ENCODE measurements around the gene GRIA4.
A peak's percentile ranks its signal among the peaks of the same experiment; 100 is the strongest.

GRIA4 gene

GRCh38 chr11:105891685-105892084, 281.8 kb downstream of the GRIA4 start:
- DNase-seq (ENCODE audit: low read depth), result no peak
- no peak overlapping the region for H3K4me3 ChIP-seq (ENCODE audit: low read depth, low read length)
- in situ Hi-C loops (cut with HindIII; ENCODE audit: low sequenced_read_pairs), result no loop called here
- TF ChIP-seq, protein P1, sequence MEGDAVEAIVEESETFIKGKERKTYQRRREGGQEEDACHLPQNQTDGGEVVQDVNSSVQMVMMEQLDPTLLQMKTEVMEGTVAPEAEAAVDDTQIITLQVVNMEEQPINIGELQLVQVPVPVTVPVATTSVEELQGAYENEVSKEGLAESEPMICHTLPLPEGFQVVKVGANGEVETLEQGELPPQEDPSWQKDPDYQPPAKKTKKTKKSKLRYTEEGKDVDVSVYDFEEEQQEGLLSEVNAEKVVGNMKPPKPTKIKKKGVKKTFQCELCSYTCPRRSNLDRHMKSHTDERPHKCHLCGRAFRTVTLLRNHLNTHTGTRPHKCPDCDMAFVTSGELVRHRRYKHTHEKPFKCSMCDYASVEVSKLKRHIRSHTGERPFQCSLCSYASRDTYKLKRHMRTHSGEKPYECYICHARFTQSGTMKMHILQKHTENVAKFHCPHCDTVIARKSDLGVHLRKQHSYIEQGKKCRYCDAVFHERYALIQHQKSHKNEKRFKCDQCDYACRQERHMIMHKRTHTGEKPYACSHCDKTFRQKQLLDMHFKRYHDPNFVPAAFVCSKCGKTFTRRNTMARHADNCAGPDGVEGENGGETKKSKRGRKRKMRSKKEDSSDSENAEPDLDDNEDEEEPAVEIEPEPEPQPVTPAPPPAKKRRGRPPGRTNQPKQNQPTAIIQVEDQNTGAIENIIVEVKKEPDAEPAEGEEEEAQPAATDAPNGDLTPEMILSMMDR (IDR thresholded peaks at IDR 0.05; ENCODE audit: low read depth, low read length, missing control alignments), result no peak

GRCh38 chr11:105897161-105897560, 287.3 kb downstream of the GRIA4 start:
- no peak for DNase-seq (ENCODE audit: low read depth)
- in situ Hi-C loops (cut with HindIII; ENCODE audit: low sequenced_read_pairs), result loop anchor here (5.0 kb wide), 1 partner anchor 75 kb away; no protein-coding TSS in a partner anchor
- TF ChIP-seq, protein P1 (IDR thresholded peaks at IDR 0.05; ENCODE audit: low read depth, low read length, missing control alignments), result no peak
- H3K4me3 ChIP-seq (ENCODE audit: low read depth, low read length), result no peak overlapping the region

GRCh38 chr11:105899772-105900171, 289.9 kb downstream of the GRIA4 start:
- in situ Hi-C loops (cut with HindIII; ENCODE audit: low sequenced_read_pairs), result loop anchor here (5.0 kb wide), 1 partner anchor 73 kb away; no protein-coding TSS in a partner anchor
- no peak overlapping the region for H3K4me3 ChIP-seq (ENCODE audit: low read depth, low read length)

DNA sequence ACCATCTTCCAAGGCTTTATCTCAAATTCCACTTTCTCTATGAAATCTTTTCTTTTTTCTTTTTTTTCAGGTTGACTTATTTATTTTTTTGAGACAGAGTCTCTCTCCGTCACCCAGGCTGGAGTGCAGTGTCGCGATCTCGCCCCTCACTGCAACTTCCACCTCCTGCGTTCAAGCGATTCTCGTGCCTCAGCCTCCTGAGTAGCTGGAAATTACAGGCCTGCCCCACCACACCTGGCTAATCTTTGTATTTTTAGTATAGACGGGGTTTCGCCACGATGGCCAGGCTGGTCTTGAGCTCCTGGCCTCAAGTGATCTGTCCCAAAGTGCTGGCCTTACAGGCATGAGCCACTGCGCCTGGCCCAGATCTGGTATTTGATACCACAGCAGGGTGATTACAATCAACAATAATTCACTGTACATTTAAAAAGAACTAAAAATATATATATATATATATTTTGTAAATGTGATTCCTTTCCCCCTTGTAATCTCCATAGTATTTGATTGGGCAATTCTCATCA, 290.7 kb downstream of the GRIA4 start:
- in situ Hi-C loops (cut with HindIII; ENCODE audit: low sequenced_read_pairs), result no loop called here
- TF ChIP-seq, protein P1 (IDR thresholded peaks at IDR 0.05; ENCODE audit: low read depth, low read length, missing control alignments), result no peak
- H3K4me3 ChIP-seq (ENCODE audit: low read depth, low read length), result no peak overlapping the region
- no peak for DNase-seq (ENCODE audit: low read depth)

More at GRCh38 chr11:105899772-105900171, 289.9 kb downstream of the GRIA4 start:
- TF ChIP-seq, protein P1 (IDR thresholded peaks at IDR 0.05; ENCODE audit: low read depth, low read length, missing control alignments), result no peak
- no peak for DNase-seq (ENCODE audit: low read depth)

DNA sequence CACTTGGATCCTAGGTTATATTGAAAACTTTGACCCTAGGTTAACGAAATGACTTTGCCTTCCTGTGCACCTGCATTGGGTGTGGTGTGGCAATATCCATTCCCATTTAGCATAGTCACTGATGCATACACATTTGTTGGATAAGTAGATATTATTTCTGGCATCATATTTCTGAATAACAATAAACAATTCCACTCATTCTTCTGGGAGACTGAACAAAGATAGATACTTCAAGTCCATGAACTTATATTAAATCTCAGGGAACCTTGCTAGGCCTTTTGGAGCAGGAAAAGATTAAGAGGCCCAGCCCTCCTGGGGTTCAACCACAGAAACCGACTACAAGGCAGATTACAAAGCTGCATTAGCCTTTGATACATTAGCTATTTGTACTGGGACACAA, 293.2 kb downstream of the GRIA4 start:
- H3K4me3 ChIP-seq (ENCODE audit: low read depth, low read length), result no peak overlapping the region
- DNase-seq (ENCODE audit: low read depth), result peak; percentile 59
- in situ Hi-C loops (cut with HindIII; ENCODE audit: low sequenced_read_pairs), result no loop called here
- TF ChIP-seq, protein P1 (IDR thresholded peaks at IDR 0.05; ENCODE audit: low read depth, low read length, missing control alignments), result no peak

GRCh38 chr11:105906517-105906916, 296.6 kb downstream of the GRIA4 start:
- no peak for DNase-seq (ENCODE audit: low read depth)
- in situ Hi-C loops (cut with HindIII; ENCODE audit: low sequenced_read_pairs), result no loop called here
- H3K4me3 ChIP-seq (ENCODE audit: low read depth, low read length), result no peak overlapping the region
- TF ChIP-seq, protein P1 (IDR thresholded peaks at IDR 0.05; ENCODE audit: low read depth, low read length, missing control alignments), result no peak
